CD4-positive, CD25-positive, alpha-beta regulatory T cell (primary cell): ENCODE data around the gene ERP29. TPM values are rescaled to one million over a fixed set of nuclear protein-coding genes. Genes with fewer than 3 reads are reported as not detected.

Experiments
- ATAC-seq, 2 donors: fragments of 150-1000 bp; cut with Tn5 transposase; one replicate each; pipeline ENCODE4 v1.10.0; 2021; ENCODE audit warnings: low read depth in 2 of 2, moderate number of reproducible peaks in 2 of 2, moderate library complexity in 1 of 2
- DNase-seq, 3 donors: peaks; one replicate each; pipeline versions ENCODE4 v3.0.0 to v3.0.0-alpha.2; 2012 to 2022; ENCODE audit warnings: mixed read lengths in 1 of 3
- H3K27ac ChIP-seq: one replicate; pipeline ENCODE4 v1.7.0; 2013; ENCODE audit warnings: mild to moderate bottlenecking, low read length; ENCODE audit not compliant: insufficient read depth, poor library complexity, severe bottlenecking
- H3K27me3 ChIP-seq: one replicate; pipeline ENCODE4 v1.7.0; 2013; ENCODE audit warnings: low read length; ENCODE audit not compliant: control insufficient read depth, insufficient read depth
- H3K36me3 ChIP-seq: one replicate; pipeline ENCODE4 v1.7.0; 2013; ENCODE audit warnings: mild to moderate bottlenecking, low read length, moderate library complexity; ENCODE audit not compliant: control insufficient read depth, insufficient read depth
- H3K4me1 ChIP-seq: 2 replicates; pipeline ENCODE4 v1.7.0; 2013; ENCODE audit warnings: mild to moderate bottlenecking, low read length; ENCODE audit not compliant: insufficient read depth, control insufficient read depth, poor library complexity, severe bottlenecking
- H3K4me3 ChIP-seq: one replicate; pipeline ENCODE4 v1.7.0; 2013; ENCODE audit warnings: low read depth, mild to moderate bottlenecking, low read length, moderate library complexity
- H3K9me3 ChIP-seq, 2 experiments: 1 replicate in 1 of 2; 2 replicates in 1 of 2; pipeline ENCODE4 v1.7.0; 2013; ENCODE audit warnings: low read length in 2 of 2, mild to moderate bottlenecking in 1 of 2, moderate library complexity in 1 of 2; ENCODE audit not compliant: control insufficient read depth in 2 of 2
- H3K27ac Mint-ChIP-seq, 3 donors: one replicate each; pipeline ENCODE4 v1.8.0; 2020 to 2022; ENCODE audit warnings: mild to moderate bottlenecking in 3 of 3, mixed read lengths in 3 of 3, moderate library complexity in 2 of 3
- H3K27me3 Mint-ChIP-seq: one replicate; pipeline ENCODE4 v1.8.0; 2022; ENCODE audit warnings: mild to moderate bottlenecking, mixed read lengths
- H3K36me3 Mint-ChIP-seq: one replicate; pipeline ENCODE4 v1.8.0; 2020; ENCODE audit warnings: mixed read lengths
- H3K4me1 Mint-ChIP-seq, 4 donors: one replicate each; pipeline ENCODE4 v1.8.0; 2020 to 2022; ENCODE audit warnings: mixed read lengths in 4 of 4, mild to moderate bottlenecking in 1 of 4
- H3K4me3 Mint-ChIP-seq, 4 donors: one replicate each; pipeline ENCODE4 v1.8.0; 2020 to 2022; ENCODE audit warnings: mild to moderate bottlenecking in 4 of 4, mixed read lengths in 4 of 4, moderate library complexity in 3 of 4
- H3K9me3 Mint-ChIP-seq, 7 donors: one replicate each; pipeline ENCODE4 v1.8.0; 2020 to 2022; ENCODE audit warnings: mixed read lengths in 7 of 7, mild to moderate bottlenecking in 3 of 7, moderate library complexity in 2 of 7
- polyA plus RNA-seq, 4 donors: library from polyadenylated mRNA; unstranded; fragments of 300-500 nt; fragmentation: Illumina TruSeq; gene quantifications; one replicate each; pipeline ENCODE4 v1.2.3, GENCODE V29; 2021
- total RNA-seq: library from RNA; stranded (reverse); gene quantifications from one replicate; pipeline ENCODE4 v1.2.3, GENCODE V29; 2022

ERP29 gene
- total and polyA plus RNA-seq, 5 donors from 2014 or later = 103 to 218 (median 198) TPM

DNA sequence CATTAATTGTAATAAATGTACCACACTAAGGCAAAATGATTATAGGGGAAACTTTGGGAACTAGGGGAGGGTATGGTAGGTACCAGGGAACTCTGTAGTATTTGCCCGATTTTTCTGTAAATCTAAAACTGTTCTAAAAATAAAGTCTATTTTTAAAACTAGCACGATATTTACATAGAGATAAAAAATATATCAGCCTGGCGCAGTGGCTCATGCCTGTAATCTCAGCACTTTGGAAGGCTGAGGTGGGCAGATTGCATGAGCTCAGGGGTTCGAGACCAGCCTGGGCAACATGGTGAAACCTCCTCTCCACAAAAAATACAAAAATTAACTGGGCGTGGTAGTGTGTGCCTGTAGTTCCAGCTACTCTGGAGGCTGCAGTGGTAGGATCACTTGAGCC lies 32.6 kb upstream of the ERP29 start:
- Histone ChIP-seq H3K36me3 (no peaks in the 10 kb centered on the region), H3K4me3 (no peak overlapping the region), H3K4me1 (no peaks in the 10 kb centered on the region), H3K27me3 (no peaks in the 10 kb centered on the region), H3K9me3 (no peaks in the 10 kb centered on the region), H3K27ac (no peak overlapping the region)
- ATAC-seq (no peak), DNase-seq (no peak)
- Mint-ChIP-seq H3K4me1 (peaks cover 26 to 38% (median 29%) of the 10 kb centered on the region in 4 donors), H3K9me3 (peaks cover 0 to 1% (median 0%) of the 10 kb centered on the region in 7 donors), H3K27me3 (no peaks in the 10 kb centered on the region), H3K36me3 (peaks cover 22% of the 10 kb centered on the region), H3K4me3 (no peak overlapping the region), H3K27ac (no peak overlapping the region)

DNA sequence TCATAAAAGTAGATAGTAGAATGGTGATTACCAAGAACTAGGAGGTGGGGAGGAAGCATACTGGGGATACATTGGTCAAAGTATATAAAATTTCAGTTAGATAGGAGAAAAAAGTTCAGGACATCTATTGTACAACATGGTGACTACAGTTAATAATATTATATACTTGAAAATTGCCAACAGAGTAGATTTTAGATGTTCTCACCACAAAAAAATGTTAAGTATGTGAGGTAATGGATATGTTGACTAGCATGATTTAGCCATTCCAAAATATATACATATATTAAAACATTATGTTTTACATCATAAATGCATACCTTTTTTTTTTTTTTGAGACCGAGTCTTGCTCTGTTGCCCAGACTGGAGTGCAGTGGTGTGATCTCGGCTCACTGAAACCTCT lies 31.2 kb upstream of the ERP29 start:
- peaks cover 27% of the 10 kb centered on the region for H3K36me3 Mint-ChIP-seq
- H3K36me3 ChIP-seq = no peaks in the 10 kb centered on the region
- no peak overlapping the region for H3K4me3 Mint-ChIP-seq
- H3K27ac Mint-ChIP-seq = peak overlapping the region in 1 of 3 donors; percentile 29
- H3K4me1 Mint-ChIP-seq = peaks cover 19 to 37% (median 23%) of the 10 kb centered on the region in 4 donors
- no peaks in the 10 kb centered on the region for H3K27me3 Mint-ChIP-seq
- H3K9me3 ChIP-seq = no peaks in the 10 kb centered on the region
- DNase-seq = no peak
- ATAC-seq = no peak
- H3K9me3 Mint-ChIP-seq = peaks cover 0 to 1% (median 0%) of the 10 kb centered on the region in 7 donors
- no peak overlapping the region for H3K27ac ChIP-seq
- no peaks in the 10 kb centered on the region for H3K4me1 ChIP-seq
- H3K4me3 ChIP-seq = no peak overlapping the region
- no peaks in the 10 kb centered on the region for H3K27me3 ChIP-seq

- no peaks in the 10 kb centered on the region for H3K4me1 ChIP-seq
- H3K4me3 Mint-ChIP-seq = no peak overlapping the region
- H3K9me3 Mint-ChIP-seq = peaks cover 0 to 3% (median 0%) of the 10 kb centered on the region in 7 donors
- no peaks in the 10 kb centered on the region for H3K9me3 ChIP-seq
- H3K4me3 ChIP-seq = no peak overlapping the region
- H3K27ac Mint-ChIP-seq = no peak overlapping the region
- H3K4me1 Mint-ChIP-seq = peaks cover 14 to 33% (median 20%) of the 10 kb centered on the region in 4 donors
- peaks cover 28% of the 10 kb centered on the region for H3K36me3 Mint-ChIP-seq
- no peaks in the 10 kb centered on the region for H3K27me3 ChIP-seq
- no peak overlapping the region for H3K27ac ChIP-seq
- no peaks in the 10 kb centered on the region for H3K27me3 Mint-ChIP-seq
- ATAC-seq (no peak), DNase-seq (no peak)
- no peaks in the 10 kb centered on the region for H3K36me3 ChIP-seq
Measured at GRCh38 chr12:111984820-111985219, 28.4 kb upstream of the ERP29 start.

- ATAC-seq = no peak
- Mint-ChIP-seq H3K4me3 (peak overlapping the region in 2 of 4 donors; percentile 1 to 23), H3K9me3 (peaks cover 0 to 3% (median 0%) of the 10 kb centered on the region in 7 donors), H3K27me3 (no peaks in the 10 kb centered on the region), H3K36me3 (peaks cover 18% of the 10 kb centered on the region), H3K27ac (peak overlapping the region; percentile 86 to 93 (median 86)), H3K4me1 (peaks cover 34 to 58% (median 44%) of the 10 kb centered on the region in 4 donors)
- Histone ChIP-seq H3K27ac (peak overlapping the region; percentile 15), H3K36me3 (peaks cover 4% of the 10 kb centered on the region), H3K4me1 (peaks cover 38% of the 10 kb centered on the region), H3K9me3 (no peaks in the 10 kb centered on the region), H3K4me3 (no peak overlapping the region), H3K27me3 (no peaks in the 10 kb centered on the region)
- no peak for DNase-seq
Measured at GRCh38 chr12:111991535-111991934, 21.7 kb upstream of the ERP29 start.

DNA sequence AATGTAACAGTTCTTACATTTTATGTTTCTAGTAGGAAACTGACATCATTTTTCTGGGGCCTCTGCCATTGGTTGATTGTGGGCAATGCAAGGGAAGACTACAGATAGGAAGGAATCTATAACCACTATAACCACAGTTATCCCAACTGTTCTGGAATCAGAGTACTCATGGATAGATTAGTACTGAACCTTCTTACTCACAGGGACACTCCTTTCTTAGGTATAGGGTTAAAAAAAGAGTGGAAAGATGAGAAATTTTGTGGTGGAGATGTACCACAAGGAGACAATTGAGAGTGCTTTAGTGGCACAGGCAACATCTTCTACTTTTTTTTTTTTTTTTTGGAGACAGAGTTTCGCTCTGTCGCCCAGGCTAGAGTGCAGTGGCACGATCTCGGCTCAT lies 21.3 kb upstream of the ERP29 start:
- ATAC-seq = no peak
- Histone ChIP-seq H3K27ac (peak overlapping the region; percentile 15), H3K9me3 (no peaks in the 10 kb centered on the region), H3K4me1 (peaks cover 42% of the 10 kb centered on the region), H3K27me3 (no peaks in the 10 kb centered on the region), H3K4me3 (no peak overlapping the region), H3K36me3 (peaks cover 4% of the 10 kb centered on the region)
- peaks cover 0 to 3% (median 0%) of the 10 kb centered on the region in 7 donors for H3K9me3 Mint-ChIP-seq
- peak overlapping the region in 2 of 4 donors; percentile 1 to 23 for H3K4me3 Mint-ChIP-seq
- no peak for DNase-seq
- H3K36me3 Mint-ChIP-seq = peaks cover 18% of the 10 kb centered on the region
- peaks cover 35 to 63% (median 47%) of the 10 kb centered on the region in 4 donors for H3K4me1 Mint-ChIP-seq
- H3K27me3 Mint-ChIP-seq = no peaks in the 10 kb centered on the region
- peak overlapping the region; percentile 86 to 93 (median 93) for H3K27ac Mint-ChIP-seq

GRCh38 chr12:111992464-111992863 lies 20.8 kb upstream of the ERP29 start:
- peaks cover 4% of the 10 kb centered on the region for H3K36me3 ChIP-seq
- no peak for ATAC-seq
- Mint-ChIP-seq H3K9me3 (peaks cover 0 to 3% (median 0%) of the 10 kb centered on the region in 7 donors), H3K27me3 (no peaks in the 10 kb centered on the region), H3K4me1 (peaks cover 37 to 67% (median 51%) of the 10 kb centered on the region in 4 donors), H3K27ac (peak overlapping the region; percentile 86 to 93 (median 93)), H3K4me3 (peak overlapping the region in 3 of 4 donors; percentile 3 to 91 (median 90)), H3K36me3 (peaks cover 17% of the 10 kb centered on the region)
- no peaks in the 10 kb centered on the region for H3K9me3 ChIP-seq
- no peak for DNase-seq
- H3K4me1 ChIP-seq = peaks cover 47% of the 10 kb centered on the region
- no peak overlapping the region for H3K27ac ChIP-seq
- H3K4me3 ChIP-seq = no peak overlapping the region
- no peaks in the 10 kb centered on the region for H3K27me3 ChIP-seq

DNA sequence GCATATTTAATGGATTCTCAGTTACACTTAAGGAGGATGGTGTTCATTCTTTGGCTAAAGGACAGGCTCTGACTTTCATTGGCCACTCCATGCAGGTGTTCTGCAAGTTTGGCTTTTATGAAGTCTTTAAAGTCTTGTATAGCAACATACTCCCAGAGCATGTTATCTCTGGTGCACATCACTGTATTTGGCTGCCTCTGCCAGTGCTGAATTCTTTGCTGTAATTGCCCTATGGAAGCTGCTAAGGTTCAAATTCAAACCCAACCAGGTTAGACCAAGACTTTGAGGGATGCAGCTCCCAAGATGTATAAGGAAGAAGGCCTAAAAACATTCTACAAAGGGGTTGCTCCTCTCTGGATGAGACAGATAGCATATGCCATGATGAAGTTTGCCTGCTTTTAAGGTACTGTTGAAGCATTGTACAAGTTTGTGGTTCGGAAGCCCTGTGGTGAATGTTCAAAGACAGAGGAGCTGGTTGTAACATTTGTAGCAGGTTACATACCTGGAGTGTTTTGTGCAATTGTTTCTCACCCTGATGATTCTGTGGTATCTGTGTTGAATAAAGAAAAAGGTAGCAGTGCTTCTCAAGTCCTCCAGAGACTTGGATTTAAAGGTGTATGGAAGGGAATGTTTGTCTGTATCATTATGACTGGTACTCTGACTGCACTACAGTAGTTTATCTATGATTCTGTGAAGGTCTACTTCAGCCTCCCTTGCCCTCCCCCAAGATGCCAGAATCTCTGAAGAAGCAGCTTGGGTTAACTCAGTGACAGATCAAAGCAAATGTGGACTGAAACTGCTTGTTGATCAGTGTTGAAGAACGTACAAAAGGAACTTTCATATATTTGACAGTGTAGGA lies 19.7 kb upstream of the ERP29 start:
- no peaks in the 10 kb centered on the region for H3K27me3 ChIP-seq
- DNase-seq (peak in 2 of 3 donors; percentile 54 to 65), ATAC-seq (peak; percentile 70 to 72)
- Mint-ChIP-seq H3K36me3 (peaks cover 12% of the 10 kb centered on the region), H3K4me1 (peaks cover 40 to 72% (median 54%) of the 10 kb centered on the region in 4 donors), H3K27ac (peak overlapping the region; percentile 86 to 97 (median 93)), H3K27me3 (no peaks in the 10 kb centered on the region), H3K4me3 (peak overlapping the region; percentile 78 to 91 (median 88)), H3K9me3 (peaks cover 0 to 3% (median 0%) of the 10 kb centered on the region in 7 donors)
- peaks cover 4% of the 10 kb centered on the region for H3K36me3 ChIP-seq
- H3K27ac ChIP-seq = peak overlapping the region; percentile 66
- H3K4me1 ChIP-seq = peaks cover 57% of the 10 kb centered on the region
- H3K4me3 ChIP-seq = peak overlapping the region; percentile 86
- no peaks in the 10 kb centered on the region for H3K9me3 ChIP-seq
